GM19463 (cell line): ENCODE results near the gene RFNG.

Experiments
- ATAC-seq: cut with Tn5 transposase; IDR thresholded peaks from one replicate; pipeline ENCODE4 v1.9.1; 2021; ENCODE audit warnings: mild to moderate bottlenecking, moderate library complexity; ENCODE audit not compliant: unreplicated experiment

RFNG gene

GRCh38 chr17:82059272-82060000, 7.8 kb upstream of the RFNG start:
- no peak for ATAC-seq

GRCh38 chr17:82058855-82059249, 7.2 kb upstream of the RFNG start:
- no peak for ATAC-seq

GRCh38 chr17:82058230-82058854, 6.7 kb upstream of the RFNG start:
- ATAC-seq, result no peak

- ATAC-seq, result no peak
These were observed 5.4 kb upstream of the RFNG start for GRCh38 chr17:82056729-82057621.

- no peak for ATAC-seq
These were observed 4.5 kb upstream of the RFNG start for GRCh38 chr17:82055965-82056728.

- ATAC-seq, result no peak
These were observed 3.7 kb upstream of the RFNG start for GRCh38 chr17:82055023-82055964.

- no peak for ATAC-seq
These were observed 2.9 kb upstream of the RFNG start for GRCh38 chr17:82054351-82055022.

GRCh38 chr17:82053556-82054263, 2.1 kb upstream of the RFNG start:
- ATAC-seq, result no peak

GRCh38 chr17:82053130-82053529, 1.5 kb upstream of the RFNG start:
- ATAC-seq, result no peak

GRCh38 chr17:82052638-82053059, 1.0 kb upstream of the RFNG start:
- no peak for ATAC-seq

GRCh38 chr17:82050761-82051641, 610 bp downstream of the RFNG start:
- ATAC-seq, result peak; percentile 19

GRCh38 chr17:82050152-82050760, 1.4 kb downstream of the RFNG start:
- no peak for ATAC-seq

- no peak for ATAC-seq
These were observed 2.1 kb downstream of the RFNG start for GRCh38 chr17:82049521-82049971.

- no peak for ATAC-seq
These were observed 2.5 kb downstream of the RFNG start for GRCh38 chr17:82049106-82049505.

- no peak for ATAC-seq
These were observed 3.0 kb downstream of the RFNG start for GRCh38 chr17:82048571-82048971.

- ATAC-seq, result no peak
These were observed 3.6 kb downstream of the RFNG start for GRCh38 chr17:82047914-82048570.

GRCh38 chr17:82047379-82047778, 4.2 kb downstream of the RFNG start:
- no peak for ATAC-seq
